GM23248 (cell line): ENCODE data around the gene F13B. TPM values are rescaled to one million over a fixed set of nuclear protein-coding genes. Genes with fewer than 3 reads are reported as not detected.
"Not testable (repeated sequence)": the region's sequence is repeated elsewhere in the genome, so short reads cannot be mapped to it uniquely, and the experiment has no call there.

ENCODE experiments used
- DNase-seq: peaks from one replicate; pipeline ENCODE4 v3.0.0-alpha.2; 2015
- H2AFZ ChIP-seq: fragments of 200-600 bp; sonication (generic); 2 replicates; pipeline ENCODE4 v1.6.1; 2016; ENCODE audit warnings: antibody characterized with exemption
- H3F3A ChIP-seq: fragments of 200-600 bp; sonication (generic); 2 replicates; pipeline ENCODE4 v1.6.1; 2016; ENCODE audit warnings: mild to moderate bottlenecking, antibody characterized with exemption, mixed run types; ENCODE audit not compliant: insufficient read depth
- H3K27ac ChIP-seq: fragments of 200-600 bp; sonication (generic); 2 replicates; pipeline ENCODE4 v1.5.1; 2016; ENCODE audit warnings: mild to moderate bottlenecking
- H3K27me3 ChIP-seq: fragments of 200-600 bp; sonication (generic); replicated peaks from 2 replicates; pipeline ENCODE4 v1.6.1; 2016; ENCODE audit warnings: mild to moderate bottlenecking; ENCODE audit not compliant: insufficient read depth
- H3K36me3 ChIP-seq: fragments of 200-600 bp; sonication (generic); 2 replicates; pipeline ENCODE4 v1.6.1; 2016; ENCODE audit warnings: low read depth, mild to moderate bottlenecking
- H3K4me1 ChIP-seq: fragments of 200-600 bp; sonication (generic); 2 replicates; pipeline ENCODE4 v1.6.1; 2016; ENCODE audit warnings: mild to moderate bottlenecking; ENCODE audit not compliant: insufficient read depth
- H3K4me2 ChIP-seq: fragments of 200-600 bp; sonication (generic); one replicate; pipeline ENCODE4 v1.6.1; 2016; ENCODE audit warnings: mild to moderate bottlenecking; ENCODE audit not compliant: unreplicated experiment
- H3K4me3 ChIP-seq: fragments of 200-600 bp; sonication (generic); 2 replicates; pipeline ENCODE4 v1.5.1; 2016; ENCODE audit warnings: mild to moderate bottlenecking
- H3K79me2 ChIP-seq: fragments of 200-600 bp; sonication (generic); 2 replicates; pipeline ENCODE4 v1.6.1; 2016; ENCODE audit warnings: mild to moderate bottlenecking; ENCODE audit not compliant: insufficient read depth
- H3K9ac ChIP-seq: fragments of 200-600 bp; sonication (generic); 2 replicates; pipeline ENCODE4 v1.6.1; 2016; ENCODE audit warnings: mild to moderate bottlenecking
- H3K9me2 ChIP-seq: fragments of 200-600 bp; sonication (generic); 2 replicates; pipeline ENCODE4 v1.6.1; 2016; ENCODE audit warnings: mixed run types, mild to moderate bottlenecking, moderate library complexity; ENCODE audit not compliant: insufficient read depth
- H3K9me3 ChIP-seq: fragments of 200-600 bp; sonication (generic); one replicate; pipeline ENCODE4 v1.6.1; 2017; ENCODE audit warnings: low read depth
- H4K20me1 ChIP-seq: fragments of 200-600 bp; sonication (generic); 2 replicates; pipeline ENCODE4 v1.6.0; 2016; ENCODE audit not compliant: insufficient read depth
- EZH2 ChIP-seq: fragments of 200-600 bp; sonication (generic); IDR thresholded peaks from 2 replicates; pipeline ENCODE4 v1.6.1; 2018; ENCODE audit warnings: antibody characterized with exemption, mild to moderate bottlenecking; ENCODE audit not compliant: insufficient read depth, poor library complexity, severe bottlenecking
- EZH2phosphoT487 ChIP-seq: fragments of 200-600 bp; sonication (generic); IDR thresholded peaks from 2 replicates; pipeline ENCODE4 v1.6.1; 2018; ENCODE audit warnings: antibody characterized with exemption, moderate library complexity, mild to moderate bottlenecking, low read depth; ENCODE audit not compliant: insufficient read depth
- WGBS, 2 experiments: methylation state at CpG; one replicate each; pipeline ENCODE4 v1.1.6; 2015 to 2017; ENCODE audit warnings: low lambda C conversion rate in 2 of 2, low coverage in 1 of 2; ENCODE audit errors: missing lambda C conversion rate in 2 of 2; 5-methylcytosine and 5-hydroxymethylcytosine counted together
- in situ Hi-C: fragments of 300-500 bp; cut with MboI; formaldehyde crosslinking; loops from 2 replicates; pipeline ENCODE4 v1.15.0; 2020
- polyA plus RNA-seq: library from polyadenylated mRNA; unstranded; fragments of >200 nt; fragmentation: Nextera tagmentation; extraction: Ambion mirVana; gene quantifications from 2 replicates; pipeline ENCODE4 v1.2.1, GENCODE V29; 2016
- total RNA-seq: library from RNA; depleted of rRNA; stranded (reverse); fragments of >200 nt; shearing (Covaris generic); gene quantifications from 2 replicates; pipeline ENCODE4 v1.2.3, GENCODE V29; 2014; rRNA removed

F13B gene
- total and polyA plus RNA-seq, 2 experiments from 2014 or later, result not detected

DNA sequence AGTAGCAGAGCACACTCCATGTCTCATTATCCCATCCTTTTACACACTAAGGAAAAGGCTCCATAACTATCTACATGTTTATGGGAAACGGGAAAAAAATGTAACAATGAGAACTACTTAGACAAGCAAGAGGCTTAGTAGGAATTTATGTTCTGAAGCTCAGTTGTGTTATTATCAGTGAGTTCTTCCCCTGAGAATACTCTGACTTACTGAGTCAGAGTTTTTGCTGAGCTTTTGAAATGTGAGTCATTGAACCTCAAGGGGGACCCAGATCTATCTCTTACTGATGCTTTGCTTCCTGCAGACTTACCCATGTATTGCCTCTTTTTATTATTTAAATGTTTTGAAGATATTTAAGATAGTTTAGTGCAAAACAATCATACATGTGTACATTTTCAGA lies 69.6 kb downstream of the F13B start:
- Histone ChIP-seq H3K27ac (no peak overlapping the region), H2AFZ (no peak overlapping the region; the same call in 1 of the 2 replicates), H3K27me3 (no peaks in the 10 kb centered on the region), H3K4me3 (0 out of 2 replicates have a peak overlapping the region, but pooled peaks have one; percentile 9), H3K36me3 (no peaks in the 10 kb centered on the region), H3K9ac (no peak overlapping the region), H3F3A (no peaks in the 10 kb centered on the region), H3K4me1 (peaks cover 12% of the 10 kb centered on the region), H3K79me2 (no peaks in the 10 kb centered on the region), H3K9me3 (no peaks in the 10 kb centered on the region), H3K4me2 (peak overlapping the region; percentile 54), H4K20me1 (no peaks in the 10 kb centered on the region), H3K9me2 (no peaks in the 10 kb centered on the region)
- WGBS, 2 experiments, result 3 to 13% methylated on average over 1 of the region's 1 CpG
- TF ChIP-seq EZH2phosphoT487 (no peak), EZH2 (no peak)
- peak; percentile 91 for DNase-seq
- in situ Hi-C loops, result no loop called here

DNA sequence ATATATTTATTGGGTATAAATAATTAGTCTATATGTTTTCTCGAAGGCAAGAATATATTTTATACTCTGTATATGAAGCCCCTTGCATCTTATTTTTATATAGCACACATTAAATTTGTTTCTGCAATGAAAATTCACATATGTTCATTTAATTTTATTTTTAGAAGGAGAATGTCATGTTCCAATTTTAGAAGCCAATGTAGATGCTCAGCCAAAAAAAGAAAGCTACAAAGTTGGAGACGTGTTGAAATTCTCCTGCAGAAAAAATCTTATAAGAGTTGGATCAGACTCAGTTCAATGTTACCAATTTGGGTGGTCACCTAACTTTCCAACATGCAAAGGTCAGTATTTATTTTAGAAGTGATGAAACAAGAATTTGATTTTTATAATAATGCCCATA lies 73.1 kb downstream of the F13B start:
- H3K79me2 ChIP-seq, result no peaks in the 10 kb centered on the region
- no peaks in the 10 kb centered on the region for H3K27me3 ChIP-seq
- H2AFZ ChIP-seq, result no peak overlapping the region
- no peak overlapping the region for H3K27ac ChIP-seq
- H3K9me2 ChIP-seq, result no peaks in the 10 kb centered on the region
- no peaks in the 10 kb centered on the region for H3K36me3 ChIP-seq
- 19 to 33% methylated on average over 2 of the region's 2 CpGs for WGBS, 2 experiments
- H3K4me1 ChIP-seq, result peaks cover 12% of the 10 kb centered on the region
- H3K9me3 ChIP-seq, result no peaks in the 10 kb centered on the region
- H3K4me3 ChIP-seq, result no peak overlapping the region
- H3K9ac ChIP-seq, result no peak overlapping the region
- in situ Hi-C loops, result no loop called here
- H4K20me1 ChIP-seq, result no peaks in the 10 kb centered on the region
- no peak for DNase-seq
- H3K4me2 ChIP-seq, result no peak overlapping the region
- TF ChIP-seq EZH2phosphoT487 (no peak), EZH2 (no peak)
- H3F3A ChIP-seq, result no peaks in the 10 kb centered on the region

GRCh38 chr1:196991919-196992651 lies 75.0 kb downstream of the F13B start:
- H3K9ac ChIP-seq, H3K79me2 ChIP-seq, H3K4me2 ChIP-seq, H3K27me3 ChIP-seq, H3K36me3 ChIP-seq, in situ Hi-C loops, H4K20me1 ChIP-seq, H3K4me3 ChIP-seq, H3K4me1 ChIP-seq, H3K27ac ChIP-seq, H3K9me3 ChIP-seq, H3F3A ChIP-seq, H3K9me2 ChIP-seq: not testable (repeated sequence)
- 46 to 49% methylated on average over 10 to 11 of the region's 11 CpGs for WGBS, 2 experiments
- H2AFZ ChIP-seq, result peak overlapping the region; percentile 38; the same call in 1 of the 2 replicates
- DNase-seq, result peak; percentile 7

Other genes with a start within 250 kb of the F13B start
- not detected in 2 replicates for gene CFHR1, start 247.5 kb downstream of the F13B start, total RNA-seq
- 0.47 and 0.74 TPM in 2 replicates for gene CFHR1, start 247.5 kb downstream of the F13B start, polyA plus RNA-seq
- not detected in 2 replicates for gene CFHR4, start 179.2 kb downstream of the F13B start, total RNA-seq
- not detected in 2 replicates for gene CFHR4, start 179.2 kb downstream of the F13B start, polyA plus RNA-seq
- not detected in 2 replicates for gene CFHR2, start 123.5 kb downstream of the F13B start, total RNA-seq
- gene CFHR2, start 123.5 kb downstream of the F13B start, polyA plus RNA-seq, result not detected in 2 replicates
- gene CFHR5, start 89.7 kb downstream of the F13B start, total RNA-seq, result not detected in 2 replicates
- not detected in 2 replicates for gene CFHR5, start 89.7 kb downstream of the F13B start, polyA plus RNA-seq
- 17.2 and 21.4 TPM in 2 replicates for gene ASPM, start 79.4 kb upstream of the F13B start, total RNA-seq
- 6.1 and 7.3 TPM in 2 replicates for gene ASPM, start 79.4 kb upstream of the F13B start, polyA plus RNA-seq
- gene ZBTB41, start 134.0 kb upstream of the F13B start, total RNA-seq, result 13.7 and 14.6 TPM in 2 replicates
- 4.8 and 4.9 TPM in 2 replicates for gene ZBTB41, start 134.0 kb upstream of the F13B start, polyA plus RNA-seq
- gene CRB1, start 201.0 kb upstream of the F13B start, total RNA-seq, result 0.11 TPM in 1 of 2 replicates, not detected in the other
- gene CRB1, start 201.0 kb upstream of the F13B start, polyA plus RNA-seq, result not detected in 2 replicates